Peyer's patch (tissue), 4 donors: ENCODE results near the gene GCLM.

Experiments
- POLR2A ChIP-seq, 2 donors: fragments of 450-650 bp; IDR thresholded peaks; one replicate each; pipeline ENCODE4 v1.5.1; 2017; ENCODE audit warnings: antibody characterized with exemption in 2 of 2, mild to moderate bottlenecking in 2 of 2, moderate library complexity in 2 of 2
- TF ChIP-seq, protein P1 (sequence below), 6 experiments: fragments of 450-650 bp in 4 of 6; fragments of 200-600 bp in 2 of 6; sonication (generic) in 1 of 6; IDR thresholded peaks; one replicate each; pipeline ENCODE4 v1.5.1; 2017 to 2019; ENCODE audit warnings: antibody characterized with exemption in 6 of 6, mild to moderate bottlenecking in 3 of 6, moderate library complexity in 1 of 6

DNA sequence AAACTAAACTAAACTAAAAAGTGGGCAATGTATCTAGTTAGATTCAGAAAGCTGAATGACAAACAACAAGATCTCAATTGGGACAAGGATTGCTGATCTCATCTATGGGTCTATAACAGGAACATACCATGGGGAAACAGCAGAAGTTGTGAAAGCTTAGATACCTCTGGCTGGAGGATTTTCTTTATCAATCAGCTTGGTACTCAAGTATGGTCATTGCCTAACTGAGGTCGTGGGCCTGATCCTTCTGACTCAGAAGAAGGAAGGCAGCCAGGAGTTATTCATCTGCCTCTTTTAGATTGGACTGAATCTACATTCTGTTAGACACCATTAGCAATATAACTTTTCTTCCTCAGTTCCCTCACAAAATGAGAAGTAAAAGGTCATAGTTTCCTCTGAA lies 69.9 kb downstream of the GCLM start:
- TF ChIP-seq, protein P1, sequence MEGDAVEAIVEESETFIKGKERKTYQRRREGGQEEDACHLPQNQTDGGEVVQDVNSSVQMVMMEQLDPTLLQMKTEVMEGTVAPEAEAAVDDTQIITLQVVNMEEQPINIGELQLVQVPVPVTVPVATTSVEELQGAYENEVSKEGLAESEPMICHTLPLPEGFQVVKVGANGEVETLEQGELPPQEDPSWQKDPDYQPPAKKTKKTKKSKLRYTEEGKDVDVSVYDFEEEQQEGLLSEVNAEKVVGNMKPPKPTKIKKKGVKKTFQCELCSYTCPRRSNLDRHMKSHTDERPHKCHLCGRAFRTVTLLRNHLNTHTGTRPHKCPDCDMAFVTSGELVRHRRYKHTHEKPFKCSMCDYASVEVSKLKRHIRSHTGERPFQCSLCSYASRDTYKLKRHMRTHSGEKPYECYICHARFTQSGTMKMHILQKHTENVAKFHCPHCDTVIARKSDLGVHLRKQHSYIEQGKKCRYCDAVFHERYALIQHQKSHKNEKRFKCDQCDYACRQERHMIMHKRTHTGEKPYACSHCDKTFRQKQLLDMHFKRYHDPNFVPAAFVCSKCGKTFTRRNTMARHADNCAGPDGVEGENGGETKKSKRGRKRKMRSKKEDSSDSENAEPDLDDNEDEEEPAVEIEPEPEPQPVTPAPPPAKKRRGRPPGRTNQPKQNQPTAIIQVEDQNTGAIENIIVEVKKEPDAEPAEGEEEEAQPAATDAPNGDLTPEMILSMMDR (IDR thresholded peaks at IDR 0.05) = no peak
- TF ChIP-seq POLR2A (IDR thresholded peaks at IDR 0.05) = no peak
